Limb (tissue), 2 donors: ENCODE measurements around the gene PRCP.
A peak's percentile ranks its signal among the peaks of the same experiment; 100 is the strongest.
"Not testable (repeated sequence)": the region's sequence is repeated elsewhere in the genome, so short reads cannot be mapped to it uniquely, and the experiment has no call there.

Experiments
- DNase-seq, 2 donors: peaks; one replicate each; pipeline ENCODE4 v3.0.0-alpha.2; 2016; ENCODE audit errors: extremely low spot score in 2 of 2

PRCP gene

GRCh38 chr11:82872377-82873150 is 27.7 kb downstream of the PRCP start:
- no peak for DNase-seq

- DNase-seq, result no peak
These were observed 28.6 kb downstream of the PRCP start for GRCh38 chr11:82871646-82872045.

- no peak for DNase-seq
These were observed 30.6 kb downstream of the PRCP start for GRCh38 chr11:82869657-82870056.

GRCh38 chr11:82867495-82868082 is 32.6 kb downstream of the PRCP start:
- peak; percentile 77 to 84 for DNase-seq

- DNase-seq, result no peak
These were observed 34.4 kb downstream of the PRCP start for GRCh38 chr11:82865841-82866240.

- peak in 1 of 2 donors; percentile 47 for DNase-seq
These were observed 36.0 kb downstream of the PRCP start for GRCh38 chr11:82864268-82864667.

GRCh38 chr11:82863209-82863608 is 37.0 kb downstream of the PRCP start:
- no peak for DNase-seq

- no peak for DNase-seq
These were observed 37.9 kb downstream of the PRCP start for GRCh38 chr11:82862379-82862778.

- DNase-seq, result no peak
These were observed 40.5 kb downstream of the PRCP start for GRCh38 chr11:82859750-82860149.

- DNase-seq, result no peak
These were observed 41.6 kb downstream of the PRCP start for GRCh38 chr11:82858556-82859091.

- DNase-seq, result no peak
These were observed 42.1 kb downstream of the PRCP start for GRCh38 chr11:82858133-82858532.

GRCh38 chr11:82857145-82857544 is 43.1 kb downstream of the PRCP start:
- DNase-seq, result no peak

- no peak for DNase-seq
These were observed 44.6 kb downstream of the PRCP start for GRCh38 chr11:82855616-82856015.

GRCh38 chr11:82854916-82855315 is 45.3 kb downstream of the PRCP start:
- not testable (repeated sequence) for DNase-seq

GRCh38 chr11:82854242-82854641 is 46.0 kb downstream of the PRCP start:
- DNase-seq, result no peak

- DNase-seq, result no peak
These were observed 51.4 kb downstream of the PRCP start for GRCh38 chr11:82848829-82849228.

GRCh38 chr11:82845356-82846353 is 54.6 kb downstream of the PRCP start:
- no peak for DNase-seq

GRCh38 chr11:82843057-82843795 is 57.0 kb downstream of the PRCP start:
- no peak for DNase-seq

- no peak for DNase-seq
These were observed 58.2 kb downstream of the PRCP start for GRCh38 chr11:82842019-82842418.

GRCh38 chr11:82837650-82838049 is 62.6 kb downstream of the PRCP start:
- DNase-seq, result no peak

- DNase-seq, result no peak
These were observed 67.2 kb downstream of the PRCP start for GRCh38 chr11:82832983-82833382.
